Loucy (cell line): ENCODE results near the gene SIAH3.

Experiments used
- H2AFZ ChIP-seq: fragments of 200-600 bp; sonication (generic); 2 replicates; pipeline ENCODE4 v1.6.0; 2016; ENCODE audit warnings: antibody characterized with exemption, mild to moderate bottlenecking, low read length, moderate library complexity
- H3F3A ChIP-seq: fragments of 200-600 bp; 2 replicates; pipeline ENCODE4 v1.6.0; 2016; ENCODE audit warnings: antibody characterized with exemption, low read depth, mild to moderate bottlenecking
- H3K27me3 ChIP-seq: fragments of 200-600 bp; sonication (generic); 2 replicates; pipeline ENCODE4 v1.6.1; 2014; ENCODE audit warnings: low read length, mild to moderate bottlenecking; ENCODE audit not compliant: insufficient read depth, poor library complexity, severe bottlenecking
- H3K36me3 ChIP-seq: fragments of 200-600 bp; sonication (generic); 2 replicates; pipeline ENCODE4 v1.6.1; 2016; ENCODE audit warnings: low read length; ENCODE audit not compliant: insufficient read depth
- H3K4me1 ChIP-seq: fragments of 200-600 bp; sonication (generic); 2 replicates; pipeline ENCODE4 v1.5.1; 2014; ENCODE audit warnings: low read length, mild to moderate bottlenecking; ENCODE audit not compliant: insufficient read depth, poor library complexity, severe bottlenecking
- H3K4me2 ChIP-seq: fragments of 200-600 bp; sonication (generic); 2 replicates; pipeline ENCODE4 v1.6.0; 2014; ENCODE audit warnings: antibody characterized with exemption, low read length, low read depth, mild to moderate bottlenecking; ENCODE audit not compliant: poor library complexity, severe bottlenecking
- H3K4me3 ChIP-seq: fragments of 200-600 bp; sonication (generic); 2 replicates; pipeline ENCODE4 v1.5.1; 2014; ENCODE audit warnings: low read length, mild to moderate bottlenecking, mixed read lengths; ENCODE audit not compliant: poor library complexity, severe bottlenecking
- H3K79me2 ChIP-seq: fragments of 200-600 bp; sonication (generic); 2 replicates; pipeline ENCODE4 v1.6.1; 2014; ENCODE audit warnings: low read length; ENCODE audit not compliant: insufficient read depth
- H3K9ac ChIP-seq: fragments of 200-600 bp; sonication (generic); 2 replicates; pipeline ENCODE4 v1.6.0; 2014; ENCODE audit warnings: mild to moderate bottlenecking, low read depth, low read length, moderate library complexity; ENCODE audit not compliant: poor library complexity, severe bottlenecking
- H3K9me2 ChIP-seq: fragments of 200-600 bp; sonication (generic); replicated peaks from 2 replicates; pipeline ENCODE4 v1.6.1; 2016; ENCODE audit warnings: low read depth, low read length, mixed read lengths
- H3K9me3 ChIP-seq: fragments of 200-600 bp; sonication (generic); 2 replicates; pipeline ENCODE4 v1.6.1; 2014; ENCODE audit warnings: mild to moderate bottlenecking, antibody characterized with exemption, low read length, low read depth; ENCODE audit not compliant: insufficient read depth
- H4K20me1 ChIP-seq: fragments of 200-600 bp; sonication (generic); 2 replicates; pipeline ENCODE4 v1.6.0; 2014; ENCODE audit warnings: antibody characterized with exemption, low read length, mild to moderate bottlenecking; ENCODE audit not compliant: insufficient read depth, poor library complexity, severe bottlenecking
- CTCF ChIP-seq: fragments of 200-600 bp; sonication (generic); conservative IDR thresholded peaks from 2 replicates; pipeline ENCODE4 v1.5.1; 2014; ENCODE audit warnings: mild to moderate bottlenecking, antibody characterized with exemption, low read length
- EZH2phosphoT487 ChIP-seq: fragments of 200-600 bp; IDR thresholded peaks from 2 replicates; pipeline ENCODE4 v1.6.1; 2018; ENCODE audit warnings: antibody characterized with exemption, mild to moderate bottlenecking, moderate library complexity, borderline replicate concordance

The SIAH3 gene

GRCh38 chr13:45821811-45822210, 29.7 kb downstream of the SIAH3 start:
- no peaks in the 10 kb centered on the region for H3K9me2 ChIP-seq
- no peaks in the 10 kb centered on the region for H3K27me3 ChIP-seq
- no peak overlapping the region for H3K4me2 ChIP-seq
- H4K20me1 ChIP-seq, result no peaks in the 10 kb centered on the region
- no peak for TF ChIP-seq CTCF
- no peak for TF ChIP-seq EZH2phosphoT487
- no peaks in the 10 kb centered on the region for H3F3A ChIP-seq
- no peaks in the 10 kb centered on the region for H3K79me2 ChIP-seq
- H2AFZ ChIP-seq, result no peak overlapping the region
- H3K4me3 ChIP-seq, result no peak overlapping the region
- no peaks in the 10 kb centered on the region for H3K9me3 ChIP-seq
- H3K9ac ChIP-seq, result no peak overlapping the region
- no peaks in the 10 kb centered on the region for H3K36me3 ChIP-seq
- peaks cover 35% of the 10 kb centered on the region for H3K4me1 ChIP-seq

- Histone ChIP-seq H3K4me1 (peaks cover 21% of the 10 kb centered on the region), H3K79me2 (no peaks in the 10 kb centered on the region), H2AFZ (no peak overlapping the region), H3K9me3 (no peaks in the 10 kb centered on the region), H4K20me1 (no peaks in the 10 kb centered on the region), H3K4me2 (no peak overlapping the region), H3K36me3 (no peaks in the 10 kb centered on the region), H3K9me2 (no peaks in the 10 kb centered on the region), H3K4me3 (no peak overlapping the region), H3F3A (no peaks in the 10 kb centered on the region), H3K27me3 (no peaks in the 10 kb centered on the region), H3K9ac (no peak overlapping the region)
- TF ChIP-seq EZH2phosphoT487 (no peak), CTCF (no peak)
Measured at GRCh38 chr13:45820106-45820838, 31.3 kb downstream of the SIAH3 start.

- Histone ChIP-seq H3F3A (no peaks in the 10 kb centered on the region), H3K4me2 (no peak overlapping the region), H3K9ac (no peak overlapping the region), H3K4me1 (no peaks in the 10 kb centered on the region), H4K20me1 (no peaks in the 10 kb centered on the region), H2AFZ (no peak overlapping the region), H3K9me2 (no peaks in the 10 kb centered on the region), H3K27me3 (no peaks in the 10 kb centered on the region), H3K79me2 (no peaks in the 10 kb centered on the region), H3K36me3 (no peaks in the 10 kb centered on the region), H3K9me3 (no peaks in the 10 kb centered on the region), H3K4me3 (no peak overlapping the region)
- TF ChIP-seq EZH2phosphoT487 (no peak), CTCF (peak; percentile 51)
Measured at GRCh38 chr13:45817833-45818232, 33.7 kb downstream of the SIAH3 start.
